GM18873 (cell line): ENCODE data around the gene SIRPA.

Experiments used
- ATAC-seq: cut with Tn5 transposase; IDR thresholded peaks from one replicate; pipeline ENCODE4 v1.9.1; 2021; ENCODE audit warnings: mild to moderate bottlenecking, moderate library complexity, moderate number of reproducible peaks; ENCODE audit not compliant: unreplicated experiment, low FRiP score

Gene SIRPA

GRCh38 chr20:1945134-1945618 is 50.0 kb downstream of the SIRPA start:
- no peak for ATAC-seq

- ATAC-seq = no peak
These were observed 50.5 kb downstream of the SIRPA start for GRCh38 chr20:1945660-1946059.

- ATAC-seq = no peak
These were observed 51.2 kb downstream of the SIRPA start for GRCh38 chr20:1946442-1946761.

- no peak for ATAC-seq
These were observed 51.7 kb downstream of the SIRPA start for GRCh38 chr20:1946762-1947534.

- no peak for ATAC-seq
These were observed 52.3 kb downstream of the SIRPA start for GRCh38 chr20:1947535-1947846.

- no peak for ATAC-seq
These were observed 54.3 kb downstream of the SIRPA start for GRCh38 chr20:1949347-1950100.

- ATAC-seq = no peak
These were observed 55.6 kb downstream of the SIRPA start for GRCh38 chr20:1950836-1951235.

GRCh38 chr20:1951436-1952115 is 56.4 kb downstream of the SIRPA start:
- ATAC-seq = no peak

GRCh38 chr20:1952737-1953530 is 57.7 kb downstream of the SIRPA start:
- no peak for ATAC-seq

- no peak for ATAC-seq
These were observed 58.4 kb downstream of the SIRPA start for GRCh38 chr20:1953621-1954020.

GRCh38 chr20:1955217-1955616 is 60.0 kb downstream of the SIRPA start:
- no peak for ATAC-seq

- no peak for ATAC-seq
These were observed 63.2 kb downstream of the SIRPA start for GRCh38 chr20:1958426-1958825.

- ATAC-seq = no peak
These were observed 63.9 kb downstream of the SIRPA start for GRCh38 chr20:1959156-1959555.

- ATAC-seq = no peak
These were observed 66.2 kb downstream of the SIRPA start for GRCh38 chr20:1961374-1961773.

- no peak for ATAC-seq
These were observed 68.9 kb downstream of the SIRPA start for GRCh38 chr20:1964061-1964460.

GRCh38 chr20:1964659-1965405 is 69.6 kb downstream of the SIRPA start:
- no peak for ATAC-seq

- ATAC-seq = no peak
These were observed 70.5 kb downstream of the SIRPA start for GRCh38 chr20:1965520-1966351.

GRCh38 chr20:1968964-1969363 is 73.8 kb downstream of the SIRPA start:
- ATAC-seq = no peak

- no peak for ATAC-seq
These were observed 76.8 kb downstream of the SIRPA start for GRCh38 chr20:1971893-1972586.
